H4 (cell line): Measurements from ENCODE around the gene BRCA2. TPM values are rescaled to one million over a fixed set of nuclear protein-coding genes. Genes with fewer than 3 reads are reported as not detected.

Experiments
- DNase-seq: peaks from one replicate; pipeline ENCODE4 v3.0.0-alpha.2; 2015; ENCODE audit warnings: low spot score
- total RNA-seq: library from RNA; depleted of rRNA; stranded (reverse); fragments of >200 nt; shearing (Covaris generic); gene quantifications from 2 replicates; pipeline ENCODE4 v1.2.3, GENCODE V29; 2014; rRNA removed

The BRCA2 gene
- total RNA-seq, 1 experiment from 2014 or later: 8.1 TPM

- DNase-seq: no peak
Observed at GRCh38 chr13:32427852-32428580, 112.7 kb downstream of the BRCA2 start, which contains the start of gene N4BP2L1. N4BP2L1 (minus strand) TSS chr13:32428130; CDS start chr13:32428082, 48 bp downstream.

- DNase-seq: no peak
Observed at GRCh38 chr13:32428581-32429432, 113.5 kb downstream of the BRCA2 start.

DNA sequence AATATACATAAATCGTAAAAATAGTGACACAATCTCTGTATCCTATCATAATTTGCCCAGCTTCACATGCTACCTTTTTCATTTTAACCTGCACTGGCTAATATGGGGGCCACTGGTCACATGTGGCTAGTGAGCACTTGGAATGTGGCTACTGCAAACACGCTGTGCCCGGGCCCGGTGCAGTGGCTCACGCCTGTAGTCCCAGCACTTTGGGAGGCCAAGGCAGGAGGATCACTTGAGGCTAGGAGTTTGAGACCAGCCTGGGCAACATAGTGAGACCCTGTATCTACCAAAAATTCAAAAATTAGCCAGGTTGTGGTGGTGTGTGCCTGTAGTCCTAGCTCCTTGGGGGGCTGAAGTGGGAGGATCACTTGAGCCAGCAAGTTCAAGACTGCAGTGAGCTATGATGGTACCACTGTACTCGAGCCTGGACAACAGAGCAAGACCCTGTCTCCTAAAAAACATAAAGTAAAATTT, 114.2 kb downstream of the BRCA2 start:
- DNase-seq: no peak

DNA sequence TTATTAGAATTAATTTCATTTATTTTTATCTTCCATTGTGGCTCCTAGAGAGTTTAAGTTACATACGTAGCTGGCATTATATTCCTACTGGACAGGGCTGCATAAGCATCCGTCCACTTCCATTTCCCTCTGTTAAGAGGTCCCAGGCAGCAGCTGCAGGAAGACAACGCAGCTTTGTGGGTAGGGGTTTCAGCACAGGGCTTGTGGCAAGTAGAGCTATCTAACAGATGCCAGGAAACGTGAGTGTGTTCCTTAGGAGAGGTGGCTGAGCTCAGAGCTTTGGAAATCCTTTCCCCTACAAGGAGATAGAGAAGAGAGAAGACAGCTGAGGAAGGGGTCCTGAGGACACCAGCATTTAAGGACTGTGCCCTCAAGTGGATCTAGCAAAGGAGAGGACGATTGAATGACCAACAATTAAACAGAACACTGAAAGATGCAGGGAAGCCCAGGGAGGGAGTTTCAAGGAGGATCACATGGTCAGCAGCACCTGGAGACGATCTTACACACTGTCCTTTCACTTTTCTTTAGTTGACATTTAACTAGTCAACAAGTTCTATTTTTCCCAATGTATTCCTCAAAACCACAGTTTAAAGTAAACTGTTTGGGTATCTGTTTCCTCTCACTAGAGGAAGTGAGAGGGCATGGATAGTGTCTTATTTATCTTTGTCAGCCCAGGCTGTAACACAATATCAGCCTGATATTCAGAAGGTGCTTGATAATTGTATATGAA, 114.9 kb downstream of the BRCA2 start:
- DNase-seq: no peak

- DNase-seq: no peak
Observed at GRCh38 chr13:32431361-32431760, 116.1 kb downstream of the BRCA2 start.

- no peak for DNase-seq
Observed at GRCh38 chr13:32432856-32433255, 117.5 kb downstream of the BRCA2 start.

DNA sequence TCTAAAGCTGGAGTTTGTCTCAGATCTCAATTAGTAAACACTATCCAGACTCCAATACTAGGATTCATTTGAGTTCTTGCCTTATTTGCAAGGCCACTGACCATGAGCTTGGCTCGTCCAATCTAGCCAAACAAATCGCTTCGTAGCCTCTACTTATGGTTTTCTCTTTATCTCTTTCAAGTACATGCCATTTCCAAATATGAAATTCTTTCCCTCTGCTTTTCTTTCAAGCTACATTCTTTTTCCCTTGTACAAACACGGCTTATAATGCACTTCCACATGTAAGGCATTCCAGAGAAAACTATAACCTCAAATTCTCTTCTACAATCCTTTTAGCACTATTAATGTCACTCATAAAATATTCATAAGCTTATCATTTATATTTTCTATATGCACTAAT, 123.6 kb downstream of the BRCA2 start:
- DNase-seq: no peak

DNA sequence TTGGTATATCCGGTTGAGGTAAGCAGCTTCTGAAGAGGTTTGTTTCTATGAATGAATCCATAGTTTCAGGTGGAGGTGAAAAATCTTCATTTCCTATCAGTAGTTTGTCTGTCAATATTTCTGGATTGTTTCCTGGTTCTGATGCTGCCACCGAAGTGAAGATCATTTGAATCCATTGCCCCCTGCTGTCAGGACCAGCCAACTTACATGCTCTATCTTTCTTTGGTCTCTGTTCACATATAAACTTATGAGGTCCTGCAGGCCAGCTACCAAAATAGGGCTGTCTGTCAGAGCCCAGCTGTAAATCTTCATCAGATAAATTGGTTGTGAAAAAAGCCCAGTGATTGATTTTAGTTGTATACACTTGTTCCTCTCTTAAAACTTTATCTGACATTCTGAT, 127.8 kb downstream of the BRCA2 start:
- DNase-seq: no peak

DNA sequence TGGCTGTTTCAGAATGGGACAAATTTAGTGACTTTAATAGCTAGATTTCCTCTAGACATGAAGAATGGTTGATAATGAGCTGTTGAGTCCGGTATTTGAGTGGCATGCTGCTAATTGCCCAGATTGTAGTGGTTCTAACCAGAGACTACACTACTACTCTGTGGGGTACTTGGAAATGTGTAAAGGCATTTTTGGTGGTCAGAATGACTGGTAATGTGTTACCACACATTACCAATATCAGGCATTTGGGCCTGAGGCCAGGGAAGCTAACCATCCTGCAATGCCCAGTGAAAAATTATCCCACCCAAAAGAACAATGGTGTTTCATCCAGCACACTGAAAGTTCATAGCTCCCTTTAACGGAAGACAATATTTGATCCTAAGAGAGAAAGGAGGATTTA, 130.2 kb downstream of the BRCA2 start:
- DNase-seq: no peak

- no peak for DNase-seq
Observed at GRCh38 chr13:32446220-32446619, 130.9 kb downstream of the BRCA2 start.

DNA sequence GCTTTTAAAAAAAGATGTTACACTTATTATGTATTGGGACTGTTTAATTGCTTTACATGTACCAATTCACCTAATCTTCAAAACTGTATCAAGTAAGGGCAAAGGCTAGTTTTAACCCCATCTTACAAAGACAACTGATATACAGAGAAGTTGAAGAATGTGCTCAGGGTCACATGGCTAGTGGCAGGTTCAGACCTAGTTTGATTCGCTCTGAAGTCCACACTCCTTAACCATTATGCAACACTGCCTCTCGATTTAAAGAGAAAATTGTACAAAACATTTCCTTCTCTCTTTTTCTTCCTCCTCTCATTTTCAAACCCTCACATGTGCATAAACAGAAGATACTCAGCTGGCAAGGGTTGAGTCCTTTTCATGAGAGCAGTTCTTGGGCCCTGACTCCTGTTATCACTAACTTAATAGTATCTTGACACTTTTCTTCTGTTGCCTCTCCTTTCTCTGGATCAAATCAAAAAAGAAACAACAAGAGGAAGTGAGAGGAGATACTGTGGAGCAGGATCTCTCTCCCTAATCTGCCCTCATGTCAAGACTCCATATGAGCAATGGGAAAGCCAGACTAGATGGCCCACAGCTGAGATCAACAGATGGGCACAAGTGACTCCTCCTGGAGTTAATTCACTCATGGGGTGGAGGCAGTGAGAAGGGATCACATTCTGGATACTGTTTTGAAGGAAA, 131.6 kb downstream of the BRCA2 start:
- DNase-seq: no peak

GRCh38 chr13:32447894-32448623, 132.8 kb downstream of the BRCA2 start:
- DNase-seq: no peak

GRCh38 chr13:32448972-32449371, 133.7 kb downstream of the BRCA2 start:
- DNase-seq: no peak

Other genes with a start within 250 kb of the BRCA2 start
- gene ZAR1L, start 145 bp upstream of the BRCA2 start, total RNA-seq: not detected in 2 replicates
- gene N4BP2L1, start 112.6 kb downstream of the BRCA2 start, total RNA-seq: 0.15 TPM in 1 of 2 replicates, not detected in the other
- gene N4BP2L2, start 223.3 kb downstream of the BRCA2 start, total RNA-seq: 14.2 and 26.6 TPM in 2 replicates